IPS-15b (cell line): Measurements from ENCODE around the gene ZNF281.
A peak's percentile ranks its signal among the peaks of the same experiment; 100 is the strongest.
"Not testable (repeated sequence)": the region's sequence is repeated elsewhere in the genome, so short reads cannot be mapped to it uniquely, and the experiment has no call there.

ENCODE experiments used
- H3K27me3 ChIP-seq: one replicate; pipeline ENCODE4 v1.6.1; 2013; ENCODE audit warnings: low read length; ENCODE audit not compliant: control insufficient read depth, insufficient read depth
- H3K36me3 ChIP-seq: one replicate; pipeline ENCODE4 v1.6.1; 2013; ENCODE audit warnings: low read length; ENCODE audit not compliant: control insufficient read depth, insufficient read depth
- H3K4me1 ChIP-seq: one replicate; pipeline ENCODE4 v1.6.1; 2013; ENCODE audit warnings: mild to moderate bottlenecking, low read length; ENCODE audit not compliant: control insufficient read depth, insufficient read depth
- H3K4me3 ChIP-seq: one replicate; pipeline ENCODE4 v1.5.1; 2013; ENCODE audit warnings: low read depth, low read length
- H3K9ac ChIP-seq: one replicate; pipeline ENCODE4 v1.6.1; 2013; ENCODE audit warnings: low read depth, mild to moderate bottlenecking, low read length
- H3K9me3 ChIP-seq: one replicate; pipeline ENCODE4 v1.6.1; 2013; ENCODE audit warnings: mild to moderate bottlenecking, low read length; ENCODE audit not compliant: control insufficient read depth, insufficient read depth

Gene ZNF281

GRCh38 chr1:200426196-200426595 lies 16.4 kb upstream of the ZNF281 start:
- no peak overlapping the region for H3K9ac ChIP-seq
- no peaks in the 10 kb centered on the region for H3K9me3 ChIP-seq
- no peak overlapping the region for H3K4me3 ChIP-seq
- H3K27me3 ChIP-seq = no peaks in the 10 kb centered on the region
- no peaks in the 10 kb centered on the region for H3K4me1 ChIP-seq
- H3K36me3 ChIP-seq = no peaks in the 10 kb centered on the region

- H3K9me3 ChIP-seq = no peaks in the 10 kb centered on the region
- no peaks in the 10 kb centered on the region for H3K4me1 ChIP-seq
- no peak overlapping the region for H3K4me3 ChIP-seq
- H3K36me3 ChIP-seq = peaks cover 2% of the 10 kb centered on the region
- H3K27me3 ChIP-seq = no peaks in the 10 kb centered on the region
- H3K9ac ChIP-seq = no peak overlapping the region
Measured at GRCh38 chr1:200423235-200423634, 13.4 kb upstream of the ZNF281 start.

GRCh38 chr1:200422211-200422610 lies 12.4 kb upstream of the ZNF281 start:
- Histone ChIP-seq H3K9ac (no peak overlapping the region), H3K36me3 (peaks cover 2% of the 10 kb centered on the region), H3K27me3 (no peaks in the 10 kb centered on the region), H3K4me1 (no peaks in the 10 kb centered on the region), H3K4me3 (no peak overlapping the region), H3K9me3 (no peaks in the 10 kb centered on the region)

- Histone ChIP-seq H3K4me3 (no peak overlapping the region), H3K9ac (no peak overlapping the region), H3K9me3 (no peaks in the 10 kb centered on the region), H3K27me3 (no peaks in the 10 kb centered on the region), H3K4me1 (peaks cover 18% of the 10 kb centered on the region), H3K36me3 (peaks cover 2% of the 10 kb centered on the region)
Measured at GRCh38 chr1:200415789-200416593, 6.2 kb upstream of the ZNF281 start.

- Histone ChIP-seq H3K27me3 (no peaks in the 10 kb centered on the region), H3K4me1 (peaks cover 22% of the 10 kb centered on the region), H3K9ac (no peak overlapping the region), H3K9me3 (no peaks in the 10 kb centered on the region), H3K4me3 (no peak overlapping the region), H3K36me3 (peaks cover 2% of the 10 kb centered on the region)
Measured at GRCh38 chr1:200415227-200415626, 5.4 kb upstream of the ZNF281 start.

GRCh38 chr1:200414657-200415056 lies 4.8 kb upstream of the ZNF281 start:
- Histone ChIP-seq H3K27me3 (no peaks in the 10 kb centered on the region), H3K4me3 (no peak overlapping the region), H3K9me3 (no peaks in the 10 kb centered on the region), H3K36me3 (peaks cover 2% of the 10 kb centered on the region), H3K4me1 (peaks cover 22% of the 10 kb centered on the region), H3K9ac (no peak overlapping the region)

- not testable (repeated sequence) for H3K36me3 ChIP-seq, H3K9ac ChIP-seq, H3K9me3 ChIP-seq, H3K27me3 ChIP-seq, H3K4me3 ChIP-seq
- peaks cover 23% of the 10 kb centered on the region for H3K4me1 ChIP-seq
Measured at GRCh38 chr1:200413766-200414165, 3.9 kb upstream of the ZNF281 start.

- Histone ChIP-seq H3K4me1 (peaks cover 38% of the 10 kb centered on the region), H3K9me3 (no peaks in the 10 kb centered on the region), H3K9ac (peak overlapping the region; percentile 91), H3K27me3 (no peaks in the 10 kb centered on the region), H3K4me3 (peak overlapping the region; percentile 93), H3K36me3 (peaks cover 22% of the 10 kb centered on the region)
Measured at GRCh38 chr1:200411406-200412257, 1.8 kb upstream of the ZNF281 start.

GRCh38 chr1:200410566-200410878 lies 686 bp upstream of the ZNF281 start:
- Histone ChIP-seq H3K4me1 (peaks cover 30% of the 10 kb centered on the region), H3K9me3 (no peaks in the 10 kb centered on the region), H3K27me3 (no peaks in the 10 kb centered on the region), H3K9ac (no peak overlapping the region), H3K36me3 (peaks cover 27% of the 10 kb centered on the region), H3K4me3 (peak overlapping the region; percentile 93)

- Histone ChIP-seq H3K9me3 (no peaks in the 10 kb centered on the region), H3K27me3 (no peaks in the 10 kb centered on the region), H3K9ac (peak overlapping the region; percentile 79), H3K4me1 (peaks cover 26% of the 10 kb centered on the region), H3K36me3 (peaks cover 29% of the 10 kb centered on the region), H3K4me3 (peak overlapping the region; percentile 71)
Measured at GRCh38 chr1:200409203-200409760, 554 bp downstream of the ZNF281 start.

GRCh38 chr1:200406161-200406797 lies 3.6 kb downstream of the ZNF281 start:
- H3K9me3 ChIP-seq = no peaks in the 10 kb centered on the region
- H3K4me3 ChIP-seq = peak overlapping the region; percentile 71
- peak overlapping the region; percentile 42 for H3K9ac ChIP-seq
- H3K36me3 ChIP-seq = peaks cover 29% of the 10 kb centered on the region
- peaks cover 27% of the 10 kb centered on the region for H3K4me1 ChIP-seq
- no peaks in the 10 kb centered on the region for H3K27me3 ChIP-seq
